Esophagus muscularis mucosa (tissue), 4 donors: Measurements from ENCODE around the gene DLG5.

Experiments used
- CTCF ChIP-seq, 3 experiments: fragments of 200-600 bp in 2 of 3; fragments of 450-650 bp in 1 of 3; sonication (generic) in 2 of 3; IDR thresholded peaks; one replicate each; pipeline ENCODE4 v1.5.1; 2017 to 2019; ENCODE audit warnings: antibody characterized with exemption in 3 of 3, mild to moderate bottlenecking in 2 of 3, moderate library complexity in 1 of 3
- EP300 ChIP-seq: sonication (generic); formaldehyde crosslinking; IDR thresholded peaks from one replicate; pipeline ENCODE4 v1.6.1; 2017; ENCODE audit warnings: antibody characterized with exemption
- POLR2A ChIP-seq: fragments of 450-650 bp; IDR thresholded peaks from one replicate; pipeline ENCODE4 v1.6.1; 2017; ENCODE audit warnings: antibody characterized with exemption, moderate library complexity, mild to moderate bottlenecking, low read depth
- POLR2AphosphoS5 ChIP-seq, 2 donors: sonication (generic); formaldehyde crosslinking; IDR thresholded peaks; one replicate each; pipeline ENCODE4 v1.6.1; 2017; ENCODE audit warnings: antibody characterized with exemption in 2 of 2

GRCh38 chr10:77784856-77785255 lies 141.7 kb downstream of the DLG5 start:
- TF ChIP-seq CTCF (IDR thresholded peaks at IDR 0.05): no peak
- no peak for TF ChIP-seq EP300
- TF ChIP-seq POLR2AphosphoS5 (IDR thresholded peaks at IDR 0.05): no peak
- no peak for TF ChIP-seq POLR2A
